NCI-H524 (cell line): ENCODE data around the gene TRABD2A.
"Not testable (repeated sequence)": the region's sequence is repeated elsewhere in the genome, so short reads cannot be mapped to it uniquely, and the experiment has no call there.

Experiments used
- DNase-seq, 2 experiments: peaks; one replicate each; lab custom pipeline; 2025; lab: John Stamatoyannopoulos, UW

The TRABD2A gene

DNA sequence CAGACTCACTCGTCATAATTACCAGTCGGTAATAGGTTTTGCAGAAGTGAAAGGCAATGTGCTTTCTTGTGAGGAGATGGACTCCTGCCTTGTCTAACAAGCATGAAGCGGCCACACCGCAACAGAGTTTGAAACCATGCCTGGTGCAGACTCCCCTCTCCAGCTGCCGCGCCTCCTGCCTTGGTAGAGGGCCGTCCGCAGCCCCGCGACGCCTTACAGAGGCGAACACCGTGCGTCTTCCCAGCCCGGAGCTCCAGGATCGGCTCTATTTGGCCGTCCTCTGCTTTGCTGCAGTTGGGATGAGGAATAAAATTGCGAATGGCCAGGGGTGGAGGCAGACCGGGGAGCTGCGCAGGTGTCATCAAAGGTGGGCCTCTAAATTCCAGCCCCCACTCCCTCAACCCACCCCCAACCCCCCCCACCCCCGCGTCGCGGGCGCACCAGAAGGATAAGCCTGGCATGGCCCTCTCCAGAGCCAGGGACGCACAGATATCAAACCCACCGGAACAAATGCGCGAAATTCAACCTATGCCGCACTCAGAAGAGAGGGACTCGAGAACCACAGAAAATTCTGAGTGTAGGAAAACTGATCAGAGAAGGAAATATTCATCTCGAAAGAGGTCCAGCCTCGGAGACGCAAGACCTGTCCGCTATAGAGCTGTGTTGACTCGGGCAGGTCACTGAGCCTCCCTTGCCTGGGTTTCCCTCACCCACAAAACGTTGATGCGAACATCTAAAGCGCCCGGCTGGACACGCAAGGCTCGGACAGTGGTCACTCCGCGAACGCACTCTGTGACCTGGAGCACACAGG lies 1.1 kb downstream of the TRABD2A start:
- DNase-seq = peak in 1 of 2 experiments; percentile 32

DNA sequence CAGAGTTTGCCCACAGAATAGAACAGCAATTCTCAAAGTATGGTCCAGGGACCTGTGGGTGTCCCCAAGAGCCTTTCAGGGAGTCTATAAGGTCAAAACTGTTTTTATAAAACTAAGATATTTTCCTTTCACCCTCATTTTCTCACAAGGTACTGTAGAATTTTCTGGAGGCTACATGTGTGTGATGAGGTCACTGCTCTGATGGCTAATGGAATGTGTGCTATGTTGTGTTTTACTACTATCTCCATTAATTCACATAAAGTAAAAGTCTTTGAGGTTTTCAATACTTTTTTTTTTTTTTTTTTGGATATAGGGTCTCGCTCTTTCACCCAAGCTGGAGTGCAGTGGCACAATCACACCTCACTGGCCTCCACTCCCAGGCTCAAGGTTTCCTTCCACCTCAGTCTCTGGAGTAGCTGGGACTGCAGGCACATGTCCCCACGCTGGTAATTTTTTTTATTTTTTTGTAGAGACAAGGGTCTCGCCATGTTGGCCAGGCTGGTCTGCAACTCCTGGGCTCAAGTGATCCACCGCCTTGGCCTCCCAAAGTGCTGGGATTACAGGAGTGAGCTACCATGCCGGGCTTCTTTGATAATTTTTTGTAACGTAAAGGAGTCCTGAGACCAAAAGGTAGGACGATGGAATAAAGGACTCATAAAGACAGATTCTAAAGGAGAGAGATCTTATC lies 1.8 kb downstream of the TRABD2A start:
- DNase-seq = no peak

DNA sequence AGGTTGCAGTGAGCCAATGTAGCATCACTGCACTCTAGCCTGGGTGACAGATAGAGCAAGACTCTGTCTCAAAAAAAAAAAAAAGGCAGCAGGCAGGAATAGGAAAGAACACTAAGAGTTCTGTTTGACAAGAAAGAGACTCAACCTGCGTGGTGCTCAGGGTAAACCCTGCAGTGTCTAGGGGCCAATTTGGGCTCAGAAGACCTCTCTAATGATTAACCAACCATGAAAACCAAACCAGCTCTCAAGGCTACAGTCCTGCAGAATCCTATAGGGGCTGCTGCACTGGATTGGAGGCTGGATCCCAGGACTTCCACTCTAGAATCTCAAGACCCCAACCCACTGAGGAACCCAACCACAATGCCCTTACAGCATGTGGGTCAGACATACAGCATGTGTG lies 2.4 kb downstream of the TRABD2A start:
- DNase-seq = no peak

DNA sequence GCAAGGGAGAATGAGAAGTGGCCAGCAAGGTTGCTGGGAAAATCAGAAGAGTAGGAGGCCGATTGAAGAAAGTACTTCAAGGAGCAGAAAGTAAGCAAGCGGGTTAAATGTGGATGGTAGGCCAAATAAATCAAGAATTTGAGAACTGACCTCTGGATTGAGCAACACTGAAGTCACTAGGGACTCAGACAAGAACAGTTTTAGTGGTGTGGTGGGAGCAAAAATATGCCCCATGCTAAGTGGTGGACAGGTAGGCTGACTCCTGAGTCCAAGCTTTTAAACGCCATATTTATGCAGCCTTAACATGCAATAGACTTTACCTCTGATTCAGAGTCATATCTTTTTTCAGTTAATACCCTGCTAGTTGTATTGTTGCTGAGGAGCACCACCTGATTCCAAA lies 4.5 kb downstream of the TRABD2A start:
- no peak for DNase-seq

DNA sequence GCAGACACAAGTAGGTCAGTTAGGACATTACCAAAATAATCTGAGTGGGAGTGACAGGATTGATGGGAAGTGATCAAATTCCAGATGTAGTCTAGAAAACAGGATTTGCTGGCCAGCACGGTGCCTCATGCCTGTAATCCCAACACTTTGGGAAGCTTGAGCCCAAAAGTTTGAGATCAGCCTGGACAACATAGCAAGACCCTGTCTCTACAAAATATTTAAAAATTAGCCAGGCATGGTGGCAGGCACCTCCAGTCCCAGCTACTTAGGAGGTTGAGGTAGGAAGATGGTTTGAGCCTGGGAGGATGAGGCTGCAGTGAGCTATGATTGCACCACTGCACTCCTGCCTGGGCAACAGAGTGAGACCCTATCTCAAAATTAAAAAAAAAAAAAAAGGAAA lies 5.3 kb downstream of the TRABD2A start:
- not testable (repeated sequence) for DNase-seq

DNA sequence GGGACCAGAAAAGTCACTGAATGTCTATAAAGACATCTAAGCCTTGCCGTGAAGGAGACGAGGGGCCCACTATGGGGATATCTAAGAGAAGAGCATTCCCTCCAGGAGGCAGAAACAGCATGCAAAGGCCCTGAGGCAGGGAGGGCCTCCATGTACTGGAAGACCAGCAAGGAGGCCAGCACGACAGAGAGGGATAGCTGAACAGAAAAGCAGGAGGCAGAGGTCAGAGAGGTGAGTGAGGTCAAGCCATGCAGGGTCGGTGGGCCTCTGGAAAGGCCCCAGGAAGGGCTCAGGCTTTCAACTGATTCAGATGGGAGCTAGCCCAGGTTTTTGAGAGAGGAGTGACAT lies 5.7 kb downstream of the TRABD2A start:
- DNase-seq = no peak

DNA sequence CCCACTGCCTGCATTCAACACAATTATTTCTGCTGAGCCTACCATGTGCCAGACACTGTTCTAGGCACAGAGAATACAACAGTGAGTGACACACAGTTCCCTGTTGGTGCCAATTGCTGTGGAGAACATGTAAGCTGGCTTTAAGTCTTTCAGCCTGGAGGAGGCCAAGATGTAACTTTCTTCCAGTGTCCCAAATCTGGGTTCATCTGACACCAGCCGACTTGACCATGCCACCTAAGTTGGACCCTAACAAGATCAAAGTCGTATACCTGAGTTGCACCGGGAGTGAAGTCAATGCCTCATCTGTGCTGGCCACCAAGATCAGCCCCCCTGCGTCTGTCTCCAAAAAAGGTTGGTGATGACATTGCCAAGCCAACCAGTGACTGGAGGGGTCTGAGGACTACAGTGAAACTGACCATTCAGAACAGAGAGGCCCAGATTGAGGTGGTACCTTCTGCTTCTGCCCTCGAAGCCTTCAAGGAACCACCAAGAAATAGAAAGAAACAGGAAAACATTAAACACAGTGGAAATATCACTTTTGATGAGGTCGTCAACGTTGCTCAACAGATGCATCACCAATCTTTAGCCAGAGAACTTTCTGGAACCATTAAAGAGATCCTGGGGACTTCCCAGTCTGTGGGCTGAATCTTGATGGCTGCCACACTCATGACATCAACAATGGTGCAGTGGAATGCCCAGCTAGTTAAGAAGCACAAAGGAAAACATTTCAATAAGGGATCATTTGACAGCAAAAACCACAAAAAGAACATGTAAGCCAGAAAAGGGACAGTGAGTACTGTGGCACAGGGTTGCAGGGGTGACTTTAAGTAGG lies 6.3 kb downstream of the TRABD2A start:
- DNase-seq = no peak

DNA sequence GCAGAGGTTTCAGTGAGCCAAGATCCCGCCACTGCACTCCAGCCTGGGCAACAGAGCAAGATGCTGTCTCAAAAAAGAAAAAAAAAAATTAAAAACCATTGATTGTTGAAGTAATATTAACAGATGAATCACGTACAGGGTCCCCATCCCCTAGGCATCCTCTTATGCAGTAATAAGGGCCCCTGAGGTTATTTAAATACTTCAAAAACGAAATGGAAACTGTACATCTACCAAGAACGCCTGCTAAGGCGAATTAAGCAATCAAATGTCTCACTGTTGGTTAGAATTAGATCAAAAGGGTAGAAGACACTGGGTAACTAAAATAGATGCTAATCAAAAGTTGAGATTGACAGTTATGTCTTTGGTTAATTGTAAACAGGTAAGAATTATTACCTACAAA lies 7.5 kb downstream of the TRABD2A start:
- no peak for DNase-seq

DNA sequence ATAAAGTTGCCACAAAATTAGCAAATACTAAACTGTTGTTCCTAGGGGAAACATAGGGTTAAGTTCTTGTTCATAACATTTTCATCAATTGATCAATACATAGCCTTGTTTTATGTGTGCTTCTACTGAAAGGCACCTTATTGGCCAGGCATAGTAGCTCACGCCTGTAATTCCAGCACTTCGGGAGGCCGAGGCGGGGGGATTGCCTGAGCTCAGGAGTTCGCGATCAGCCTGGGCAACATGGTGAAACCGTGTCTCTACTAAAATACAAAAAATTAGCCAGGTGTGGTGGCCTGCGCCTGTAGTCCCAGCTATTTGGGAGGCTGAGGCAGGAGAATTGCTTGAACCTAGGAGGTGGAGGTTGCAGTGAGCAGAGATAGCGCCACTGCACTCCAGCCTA lies 8.2 kb downstream of the TRABD2A start:
- not testable (repeated sequence) for DNase-seq

DNA sequence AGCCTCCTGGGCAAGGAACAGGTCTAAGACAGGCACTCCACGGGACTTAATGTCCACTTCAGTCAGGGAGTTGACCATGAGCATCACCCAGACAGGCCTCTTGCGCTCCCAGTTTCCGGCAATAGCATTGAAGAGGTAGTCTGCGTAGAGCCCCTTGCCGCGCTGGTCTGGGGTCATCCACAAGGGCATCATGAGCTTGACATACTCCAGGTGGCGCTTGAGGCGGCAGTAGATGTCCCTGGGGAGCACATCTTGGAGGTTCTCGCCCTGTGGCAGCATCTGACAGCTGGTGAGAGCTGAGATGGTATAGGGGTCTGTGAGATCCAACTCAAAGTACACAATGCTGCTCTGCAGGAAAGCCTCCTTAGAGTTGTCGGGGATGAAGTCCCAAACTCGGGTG lies 10.6 kb downstream of the TRABD2A start:
- peak in 1 of 2 experiments; percentile 60 for DNase-seq

DNA sequence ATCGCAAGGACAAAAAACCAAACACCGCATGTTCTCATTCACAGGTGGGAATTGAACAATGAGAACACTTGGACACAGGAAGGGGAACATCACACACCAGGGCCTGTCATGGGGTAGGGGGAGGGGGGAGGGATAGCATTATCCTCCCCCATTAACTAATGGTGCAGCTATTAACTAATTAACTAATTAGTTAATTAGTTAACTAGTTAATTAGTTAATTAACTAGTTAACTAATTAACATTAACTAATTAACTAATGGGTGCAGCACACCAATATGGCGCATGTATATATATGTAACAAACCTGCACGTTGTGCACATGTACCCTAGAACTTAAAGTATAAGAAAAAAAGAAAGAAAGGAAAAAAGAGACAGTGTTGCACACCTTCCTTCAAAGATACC lies 12.6 kb downstream of the TRABD2A start:
- DNase-seq = not testable (repeated sequence)

DNA sequence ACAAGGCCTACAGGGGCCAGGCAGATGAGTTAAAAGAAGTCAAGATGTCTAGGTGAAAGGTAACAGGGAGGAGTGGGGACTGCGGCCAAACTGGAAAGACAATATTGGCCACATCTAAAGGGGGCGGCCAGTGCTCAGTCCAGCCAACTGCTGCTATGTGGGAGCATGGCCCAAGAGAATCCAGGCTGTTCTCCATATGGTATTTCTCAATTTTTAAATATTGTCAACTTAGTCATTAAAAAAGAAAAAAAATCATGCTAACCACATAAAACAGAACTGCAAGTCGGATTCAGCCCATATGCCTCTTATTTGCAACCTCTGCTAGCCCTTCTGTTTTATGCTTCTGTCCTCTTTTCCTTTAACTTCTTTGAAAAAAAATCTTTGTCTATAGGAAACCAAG lies 14.8 kb downstream of the TRABD2A start:
- DNase-seq = no peak

DNA sequence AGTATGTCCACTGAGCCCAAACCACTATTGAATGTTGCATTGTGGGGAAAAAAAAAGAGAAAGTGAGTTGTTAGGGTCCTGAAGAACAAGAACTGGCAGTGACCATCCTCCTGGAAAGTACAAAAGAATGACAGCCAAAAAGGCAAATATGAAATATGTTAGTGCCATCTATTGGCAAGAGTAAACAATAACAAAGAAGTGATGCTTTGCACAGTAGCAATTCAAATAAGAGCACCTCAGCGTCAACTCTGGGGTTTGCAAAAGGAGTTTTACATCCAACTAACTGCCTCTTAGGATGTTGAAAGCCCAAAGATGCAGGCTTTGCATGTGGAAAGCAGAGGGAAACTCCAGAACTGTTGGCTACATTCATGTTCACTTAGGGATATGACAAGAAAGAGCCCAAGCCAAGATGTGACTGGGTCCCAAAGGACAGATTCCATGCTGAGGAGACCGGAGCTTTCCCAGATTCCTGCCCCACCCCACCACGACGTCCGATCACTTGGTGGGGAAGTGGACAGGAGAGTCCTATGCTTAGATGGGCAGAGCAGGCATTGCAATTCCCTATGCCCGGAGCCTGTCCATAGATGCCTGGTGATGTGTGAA lies 15.6 kb downstream of the TRABD2A start:
- peak in 1 of 2 experiments; percentile 15 for DNase-seq

DNA sequence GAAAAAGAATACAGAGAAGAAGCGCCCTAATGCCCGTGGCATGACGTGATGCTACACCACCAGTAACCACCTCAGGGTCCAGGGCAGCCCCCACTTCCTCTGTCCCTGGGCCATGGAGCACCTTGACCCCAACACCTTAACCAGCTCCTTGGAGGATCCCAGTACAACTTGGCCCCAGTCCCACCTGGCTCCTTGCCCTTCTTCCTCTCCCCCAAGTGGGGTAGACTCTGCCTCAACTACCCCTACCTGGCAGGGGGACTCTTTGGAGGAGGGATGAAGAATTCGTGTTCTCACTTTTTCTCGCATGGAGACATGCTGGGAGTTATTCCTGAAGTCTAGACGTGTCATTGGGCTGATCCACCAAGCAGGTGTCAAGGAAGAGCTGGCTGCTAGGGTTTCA lies 18.9 kb downstream of the TRABD2A start:
- DNase-seq = no peak

DNA sequence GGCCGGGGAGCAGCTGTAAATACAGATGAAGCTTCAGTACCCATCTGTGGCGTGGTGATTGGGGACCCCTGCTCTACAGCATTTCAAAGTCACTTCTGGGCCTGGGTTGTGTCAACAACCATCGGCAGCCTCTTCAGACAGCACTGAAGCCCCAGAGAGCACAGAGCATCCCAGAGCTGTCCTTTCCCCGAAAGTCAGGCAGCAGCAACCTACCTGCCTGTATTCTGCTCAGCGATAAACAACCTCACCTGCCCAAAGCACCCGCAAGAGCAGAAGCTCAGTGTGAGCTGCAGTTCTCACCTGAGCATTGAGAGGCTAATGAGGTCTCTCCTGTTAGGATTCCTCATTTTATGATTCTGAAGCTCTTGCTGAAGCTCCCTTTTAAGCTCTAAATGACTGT lies 19.3 kb downstream of the TRABD2A start:
- DNase-seq = no peak

DNA sequence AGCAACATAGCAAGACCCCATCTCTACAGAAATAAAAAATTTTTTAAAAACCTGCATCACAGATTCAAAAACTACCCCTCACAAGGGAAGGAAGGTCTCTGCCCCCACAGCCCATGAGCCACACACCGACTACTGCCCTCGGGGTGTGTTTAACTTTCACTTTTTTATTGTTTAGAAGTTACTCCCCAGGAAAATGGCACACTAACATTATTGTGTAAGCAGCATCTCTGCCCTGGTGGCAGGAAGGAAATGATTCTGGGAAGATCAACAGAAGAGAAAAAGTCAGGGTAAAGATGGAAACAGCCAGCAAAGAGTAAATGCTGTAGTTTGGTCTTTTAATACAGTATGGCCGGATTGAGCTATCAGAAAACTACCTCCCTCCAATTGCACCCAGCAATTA lies 21.9 kb downstream of the TRABD2A start:
- no peak for DNase-seq

DNA sequence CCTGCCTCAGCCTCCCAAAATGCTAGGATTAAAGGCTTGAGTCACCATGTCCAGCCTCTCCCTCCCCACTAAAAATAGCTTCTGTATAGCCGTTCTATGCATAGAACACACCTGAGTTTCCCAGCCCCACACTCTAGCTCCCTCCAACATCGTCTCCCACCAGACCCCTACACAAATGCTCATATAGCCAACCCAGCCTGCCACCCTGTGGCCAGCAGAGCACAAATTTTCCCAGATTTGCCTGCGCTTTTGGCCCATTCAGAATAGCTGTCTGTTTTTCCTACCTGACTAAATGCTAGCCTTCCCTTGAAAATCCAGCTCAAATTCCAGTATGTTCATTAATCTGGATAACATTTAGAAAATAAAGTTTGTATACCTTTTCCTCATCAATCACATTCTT lies 22.8 kb downstream of the TRABD2A start:
- DNase-seq = peak in 1 of 2 experiments; percentile 18

DNA sequence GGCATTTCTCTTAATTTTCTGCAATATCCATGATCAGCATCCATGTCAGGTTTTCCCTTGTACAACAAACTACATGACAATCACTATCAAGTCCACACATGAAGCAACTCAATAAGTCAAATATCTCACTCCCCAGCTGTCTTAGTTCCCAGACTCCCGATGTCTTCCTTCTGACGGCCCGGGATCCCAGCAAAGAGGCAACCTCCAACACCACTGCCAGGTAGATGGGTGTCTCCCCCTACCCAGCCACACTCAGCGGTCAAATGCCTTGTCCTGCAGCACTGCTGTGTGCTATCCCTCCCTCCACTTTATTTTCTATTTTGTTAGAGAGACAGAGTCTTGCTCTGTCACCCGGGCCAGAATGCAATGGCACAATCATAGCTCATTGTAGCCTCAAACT lies 23.3 kb downstream of the TRABD2A start:
- no peak for DNase-seq

DNA sequence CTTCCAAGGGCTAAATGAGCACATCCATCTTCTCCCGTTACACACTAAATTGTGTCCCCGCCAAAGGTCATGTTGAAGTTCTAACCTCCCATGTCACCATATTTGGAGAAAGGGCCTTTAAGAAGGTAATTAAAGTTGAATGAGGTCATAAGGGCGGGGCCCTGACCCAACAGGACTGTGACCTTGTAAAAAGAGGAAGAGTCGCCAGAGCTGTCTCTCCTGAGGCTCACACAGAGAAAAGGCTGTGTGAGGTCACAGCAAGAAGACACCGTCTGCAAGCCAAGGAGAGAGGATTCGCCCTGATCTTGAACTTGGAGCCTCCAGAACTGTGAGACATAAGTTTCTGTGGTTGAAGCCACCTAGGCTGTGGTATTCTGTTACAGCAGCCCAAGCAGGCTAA lies 24.1 kb downstream of the TRABD2A start:
- no peak for DNase-seq

DNA sequence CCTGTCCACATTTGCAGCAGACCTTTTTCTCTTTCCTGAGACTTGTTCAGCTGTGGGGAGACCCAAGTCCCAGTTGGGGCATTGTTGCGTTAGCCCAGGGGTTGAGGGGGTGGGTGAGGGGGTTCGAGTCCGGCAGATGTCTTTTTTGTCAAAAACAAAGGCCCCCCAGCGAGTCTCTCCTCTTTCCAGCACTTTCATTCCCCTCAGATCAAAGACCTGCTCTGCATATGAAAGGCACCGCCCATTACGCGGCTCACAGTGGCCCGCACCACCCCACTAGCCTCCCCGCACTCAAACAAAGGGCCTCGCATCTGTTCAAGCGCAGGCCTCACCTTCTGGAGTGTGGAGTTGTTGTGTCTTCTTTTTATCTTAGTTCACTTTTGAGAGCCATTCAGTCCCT lies 25.2 kb downstream of the TRABD2A start:
- no peak for DNase-seq

DNA sequence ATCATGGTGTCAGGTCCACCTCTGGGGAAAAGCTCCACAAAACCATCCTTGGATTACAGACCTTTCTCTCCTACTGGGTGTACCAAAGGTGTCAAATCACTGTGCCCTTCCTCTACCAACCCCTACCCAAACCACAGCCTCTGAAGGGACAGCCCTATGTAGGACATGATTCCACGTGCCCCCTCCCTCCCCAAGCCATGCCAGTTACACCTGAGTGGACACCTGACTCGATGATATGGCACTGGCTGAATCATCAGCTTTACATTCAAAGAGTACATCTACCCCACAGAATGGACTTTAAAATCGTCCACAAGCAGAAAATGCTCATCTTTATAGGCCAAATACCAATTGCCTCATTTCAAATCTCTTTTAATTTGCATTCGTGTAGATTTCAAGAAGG lies 26.0 kb downstream of the TRABD2A start:
- no peak for DNase-seq

DNA sequence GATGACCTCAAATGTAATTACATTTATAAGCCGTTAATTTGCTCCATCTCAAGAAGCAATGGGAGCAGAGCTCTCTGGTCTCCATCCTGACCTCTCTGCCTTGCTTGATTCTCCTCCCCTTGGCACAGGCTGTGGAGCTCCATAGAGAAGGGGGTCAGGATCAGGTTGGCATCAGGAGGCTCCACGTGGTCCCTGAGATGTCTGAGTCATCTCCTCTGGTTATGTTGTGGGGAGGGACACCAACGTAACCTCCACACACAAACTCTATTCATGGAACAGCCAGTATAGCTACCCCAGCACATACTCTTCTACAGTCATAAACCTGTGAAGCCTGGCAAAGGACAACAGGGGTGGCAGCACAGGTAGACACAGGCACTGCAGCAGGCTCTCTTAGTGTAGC lies 29.0 kb downstream of the TRABD2A start:
- no peak for DNase-seq
